ENCODE measurements around the gene ASPN. TPM values are rescaled to one million over a fixed set of nuclear protein-coding genes. Genes with fewer than 3 reads are reported as not detected.

ASPN gene
- not detected in 2 replicates for total RNA-seq (2014; rRNA removed; shearing (Covaris generic))

DNA sequence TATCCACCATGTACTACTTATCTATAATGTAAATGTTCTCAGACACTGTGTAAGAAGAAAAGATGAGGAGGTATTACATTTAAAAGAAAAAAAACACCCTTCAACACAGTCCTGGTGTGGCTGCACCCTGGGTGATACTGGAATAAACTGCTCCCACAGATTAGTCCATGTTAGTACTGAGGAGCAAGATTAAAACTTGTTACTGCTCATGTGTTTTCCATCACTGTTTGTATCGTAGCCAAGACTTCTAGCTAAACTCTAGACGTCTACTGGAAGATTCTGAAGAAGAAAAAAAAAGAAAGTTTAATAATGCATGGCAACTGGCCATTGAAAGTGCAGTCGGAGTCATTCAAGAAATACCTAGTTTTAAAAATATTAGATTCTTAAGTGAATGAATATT is at the start of gene ASPN:
Gene ASPN (minus strand): TSS at position 178 of the 400 bp plus-strand sequence.
- no peak for DNase-seq (ENCODE audit: low read depth in 1 of 2, low spot score in 2 of 2)
- Histone ChIP-seq H3K27me3 (replicated peaks) (no peaks in the 10 kb centered on the region), H3K27ac (peak within 1 kb of the TSS; percentile 43), H3K36me3 (no peaks in the 10 kb centered on the region), H3K4me3 (no peak within 1 kb of the TSS), H3K4me1 (replicated peaks) (peaks cover 31% of the 10 kb centered on the region), H3K9me3 (replicated peaks) (no peaks in the 10 kb centered on the region)

GRCh38 chr9:92530893-92531292 is 48.6 kb upstream of the ASPN start:
- no peak for DNase-seq (ENCODE audit: low read depth in 1 of 2, low spot score in 2 of 2)
- no peak overlapping the region for H3K4me3 ChIP-seq
- no peaks in the 10 kb centered on the region for H3K27me3 ChIP-seq (replicated peaks)
- H3K9me3 ChIP-seq (replicated peaks), result no peaks in the 10 kb centered on the region
- no peak overlapping the region for H3K27ac ChIP-seq
- H3K36me3 ChIP-seq, result no peaks in the 10 kb centered on the region
- H3K4me1 ChIP-seq (replicated peaks), result peaks cover 11% of the 10 kb centered on the region

DNA sequence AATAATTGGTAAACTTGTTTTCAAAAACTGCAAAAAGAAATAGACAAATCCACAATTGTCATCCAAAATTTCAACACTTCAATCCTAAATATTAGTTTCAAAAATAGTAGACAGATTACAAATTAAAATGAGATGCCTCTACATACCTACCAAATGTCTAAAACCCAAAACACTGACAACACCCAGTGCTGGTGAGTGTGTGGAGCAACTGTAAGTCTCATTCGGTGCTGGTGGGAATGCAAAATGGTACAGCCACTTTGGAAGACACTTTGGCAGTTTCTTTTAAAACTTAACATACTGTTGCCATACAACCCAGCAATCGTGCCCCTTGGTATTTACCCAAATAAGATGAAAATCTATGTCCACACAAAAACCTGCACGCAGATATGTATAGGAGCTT is 46.8 kb upstream of the ASPN start:
- Histone ChIP-seq H3K36me3 (no peaks in the 10 kb centered on the region), H3K4me1 (replicated peaks) (peaks cover 6% of the 10 kb centered on the region), H3K9me3 (replicated peaks) (no peaks in the 10 kb centered on the region), H3K4me3 (no peak overlapping the region), H3K27me3 (replicated peaks) (no peaks in the 10 kb centered on the region), H3K27ac (no peak overlapping the region)
- DNase-seq (ENCODE audit: low read depth in 1 of 2, low spot score in 2 of 2), result no peak

DNA sequence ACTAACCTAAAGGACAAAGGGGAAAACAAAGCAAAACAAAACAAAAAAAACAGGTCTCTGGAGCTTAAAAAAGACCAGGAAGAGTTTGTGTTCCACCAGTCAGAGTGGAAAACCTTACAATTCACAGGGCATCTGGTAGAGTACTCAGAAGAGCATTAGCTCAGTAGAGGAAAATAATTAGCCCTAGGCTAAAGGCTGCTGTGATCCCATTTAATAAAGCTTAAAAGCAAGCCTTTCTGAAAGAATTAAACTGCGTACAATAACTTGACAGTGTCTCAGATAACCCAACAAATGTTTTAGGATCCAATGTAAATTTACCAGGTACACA is 46.2 kb upstream of the ASPN start:
- DNase-seq (ENCODE audit: low read depth in 1 of 2, low spot score in 2 of 2), result no peak
- H3K36me3 ChIP-seq, result no peaks in the 10 kb centered on the region
- no peaks in the 10 kb centered on the region for H3K27me3 ChIP-seq (replicated peaks)
- H3K27ac ChIP-seq, result no peak overlapping the region
- peaks cover 4% of the 10 kb centered on the region for H3K4me1 ChIP-seq (replicated peaks)
- H3K4me3 ChIP-seq, result no peak overlapping the region
- H3K9me3 ChIP-seq (replicated peaks), result no peaks in the 10 kb centered on the region

DNA sequence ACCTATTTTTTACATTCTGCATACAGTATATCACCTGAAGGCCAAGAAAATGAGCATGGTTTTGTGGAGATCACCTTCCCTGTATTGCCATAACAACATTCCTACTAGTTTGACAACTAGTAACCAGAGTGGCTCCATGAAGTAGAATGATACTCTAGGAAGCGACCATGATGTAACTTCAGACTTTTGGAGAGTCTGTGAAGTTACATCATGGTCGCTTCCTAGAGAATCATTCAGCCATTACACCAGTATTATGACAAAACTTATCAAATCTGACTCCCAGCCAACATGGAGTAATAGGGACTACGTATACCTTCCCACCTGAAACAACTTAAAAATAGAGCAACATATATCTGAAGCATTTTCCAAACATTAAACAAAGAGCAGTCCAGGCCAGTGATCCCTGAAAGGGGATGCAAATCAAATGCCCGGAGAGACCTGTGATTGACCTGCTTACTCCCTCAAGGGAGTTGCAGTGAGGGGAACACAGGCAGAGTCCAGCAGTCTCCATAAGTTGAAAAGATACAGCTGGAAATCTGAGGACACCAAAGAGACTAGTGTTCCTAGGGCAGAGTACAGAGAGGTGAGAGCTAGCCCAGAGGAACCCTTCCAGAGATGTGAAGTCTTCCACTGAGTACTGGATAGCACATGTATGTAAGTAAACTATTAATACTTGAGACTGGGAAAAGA is 45.7 kb upstream of the ASPN start:
- Histone ChIP-seq H3K4me1 (replicated peaks) (peaks cover 4% of the 10 kb centered on the region), H3K9me3 (replicated peaks) (no peaks in the 10 kb centered on the region), H3K27ac (no peak overlapping the region)

DNA sequence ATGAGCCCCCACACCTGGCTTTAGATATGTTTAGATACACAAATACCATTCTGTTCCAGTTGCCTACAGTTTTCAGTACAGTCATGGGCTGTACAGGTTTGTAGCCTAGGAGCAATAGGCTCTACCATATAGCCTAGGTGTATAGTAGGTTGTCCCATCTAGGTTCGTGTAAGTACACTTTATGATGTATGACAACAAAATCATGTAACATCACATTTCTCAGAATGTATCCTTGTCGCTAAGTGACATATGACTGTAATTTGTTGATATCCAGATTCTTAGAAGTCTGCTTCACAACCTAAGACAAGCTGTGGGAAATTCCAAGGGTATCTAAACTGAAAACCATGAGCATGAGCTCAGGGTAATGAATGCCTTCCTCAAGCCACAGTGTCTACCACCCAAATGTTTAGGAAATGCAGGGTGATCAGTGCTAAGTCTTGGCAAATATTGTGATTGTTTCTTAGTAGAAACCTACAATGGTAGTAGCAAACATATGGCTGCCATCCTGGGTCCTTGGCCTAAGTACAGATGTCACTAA is 45.1 kb upstream of the ASPN start:
- Histone ChIP-seq H3K9me3 (replicated peaks) (no peaks in the 10 kb centered on the region), H3K36me3 (no peaks in the 10 kb centered on the region), H3K4me3 (no peak overlapping the region), H3K27ac (no peak overlapping the region), H3K4me1 (replicated peaks) (peaks cover 4% of the 10 kb centered on the region), H3K27me3 (replicated peaks) (no peaks in the 10 kb centered on the region)
- DNase-seq (ENCODE audit: low read depth in 1 of 2, low spot score in 2 of 2), result no peak

More for the DNA sequence above, 45.7 kb upstream of the ASPN start:
- H3K27me3 ChIP-seq (replicated peaks), result no peaks in the 10 kb centered on the region
- H3K36me3 ChIP-seq, result no peaks in the 10 kb centered on the region
- H3K4me3 ChIP-seq, result no peak overlapping the region
- no peak for DNase-seq (ENCODE audit: low read depth in 1 of 2, low spot score in 2 of 2)

DNA sequence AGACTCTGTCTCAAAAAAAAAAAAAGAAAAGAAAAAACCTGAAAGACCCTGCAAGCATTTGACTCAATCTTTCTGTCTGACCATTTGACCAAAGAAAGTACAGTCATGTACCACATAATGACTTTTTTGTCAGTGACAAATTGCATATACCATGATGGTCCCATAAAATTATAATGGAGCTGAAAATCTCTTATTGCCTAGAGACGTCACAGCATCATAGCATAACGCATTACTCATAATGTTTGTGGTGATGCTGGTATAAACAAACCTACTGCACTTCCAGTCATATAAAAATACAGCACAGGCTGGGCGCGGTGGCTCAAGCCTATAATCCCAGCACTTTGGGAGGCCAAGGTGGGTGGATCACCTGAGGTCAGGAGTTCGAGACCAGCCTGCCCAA is 43.0 kb upstream of the ASPN start:
- peaks cover 4% of the 10 kb centered on the region for H3K4me1 ChIP-seq (replicated peaks)
- no peaks in the 10 kb centered on the region for H3K36me3 ChIP-seq
- H3K27me3 ChIP-seq (replicated peaks), result no peaks in the 10 kb centered on the region
- H3K27ac ChIP-seq, result no peak overlapping the region
- no peaks in the 10 kb centered on the region for H3K9me3 ChIP-seq (replicated peaks)
- peak in 1 of 2 experiments; percentile 34 for DNase-seq (ENCODE audit: low read depth in 1 of 2, low spot score in 2 of 2)
- H3K4me3 ChIP-seq, result no peak overlapping the region

DNA sequence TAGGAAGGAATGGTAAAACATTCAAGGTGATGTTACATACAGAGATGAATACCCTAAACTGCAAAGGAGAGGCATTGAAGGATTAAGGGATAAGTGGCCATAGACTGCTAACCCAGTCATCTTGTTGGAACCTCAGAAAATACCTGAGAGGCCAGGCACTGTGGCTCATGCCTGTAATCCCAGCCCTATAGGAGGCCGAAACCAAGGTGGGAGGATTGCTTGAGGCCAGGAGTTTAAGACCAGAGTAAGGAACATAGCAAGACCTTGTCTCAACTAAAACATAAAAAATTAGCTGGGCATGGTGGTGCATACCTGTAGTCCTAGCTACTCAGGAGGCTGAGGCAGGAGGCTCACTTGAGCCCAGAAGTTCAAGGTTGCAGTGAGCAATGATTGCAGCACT is 42.6 kb upstream of the ASPN start:
- Histone ChIP-seq H3K27me3 (replicated peaks) (no peaks in the 10 kb centered on the region), H3K36me3 (no peaks in the 10 kb centered on the region), H3K4me3 (no peak overlapping the region), H3K27ac (no peak overlapping the region), H3K9me3 (replicated peaks) (no peaks in the 10 kb centered on the region), H3K4me1 (replicated peaks) (peaks cover 4% of the 10 kb centered on the region)
- DNase-seq (ENCODE audit: low read depth in 1 of 2, low spot score in 2 of 2), result no peak

DNA sequence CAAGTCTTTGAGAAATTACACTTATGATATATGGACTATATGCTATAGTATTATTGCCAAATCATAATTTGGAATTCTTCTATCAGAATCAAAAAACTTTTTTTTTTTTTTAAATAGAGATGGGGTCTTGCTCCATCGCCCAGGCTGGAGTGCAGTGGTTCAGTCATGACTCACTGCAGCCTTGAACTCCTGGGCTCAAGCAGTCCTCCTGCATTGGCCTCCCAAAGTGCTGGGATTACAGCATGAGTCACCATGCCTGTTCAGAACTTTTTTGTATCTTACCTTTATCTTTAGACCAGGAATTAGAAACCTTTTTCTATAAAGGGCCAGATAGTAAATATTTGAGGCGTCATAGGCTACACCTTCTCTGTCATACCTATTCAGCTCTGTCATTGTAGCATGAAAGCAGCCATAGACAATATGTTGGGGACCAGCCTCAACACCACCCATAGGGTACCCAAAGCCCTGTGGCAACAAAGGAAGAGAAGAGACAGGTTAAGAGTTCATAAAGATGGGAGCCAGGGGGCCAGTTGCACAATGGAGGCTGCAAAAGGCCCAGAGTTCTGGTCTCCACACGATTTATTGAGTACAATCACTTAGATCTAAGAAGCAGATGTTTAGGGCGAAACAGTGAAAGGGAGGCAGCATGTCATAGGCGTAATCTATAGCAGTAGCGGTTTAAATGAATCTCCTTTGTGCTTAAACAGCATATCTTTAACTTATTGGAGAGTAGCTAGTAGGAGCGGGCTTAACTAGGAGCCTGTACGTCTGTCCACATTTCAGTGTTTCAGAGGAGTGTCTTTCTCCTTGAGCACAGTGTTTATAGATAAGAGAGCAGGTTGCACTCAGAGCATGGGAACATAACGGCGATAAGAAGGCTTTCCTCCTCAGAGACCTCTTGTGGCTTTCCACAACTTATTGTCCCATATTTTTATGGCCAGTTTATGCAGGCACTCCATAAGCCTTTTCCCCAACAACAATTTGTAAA is 41.0 kb upstream of the ASPN start:
- Histone ChIP-seq H3K36me3 (no peaks in the 10 kb centered on the region), H3K9me3 (replicated peaks) (no peaks in the 10 kb centered on the region), H3K27me3 (replicated peaks) (no peaks in the 10 kb centered on the region), H3K27ac (no peak overlapping the region), H3K4me3 (no peak overlapping the region), H3K4me1 (replicated peaks) (peaks cover 4% of the 10 kb centered on the region)
- no peak for DNase-seq (ENCODE audit: low read depth in 1 of 2, low spot score in 2 of 2)

DNA sequence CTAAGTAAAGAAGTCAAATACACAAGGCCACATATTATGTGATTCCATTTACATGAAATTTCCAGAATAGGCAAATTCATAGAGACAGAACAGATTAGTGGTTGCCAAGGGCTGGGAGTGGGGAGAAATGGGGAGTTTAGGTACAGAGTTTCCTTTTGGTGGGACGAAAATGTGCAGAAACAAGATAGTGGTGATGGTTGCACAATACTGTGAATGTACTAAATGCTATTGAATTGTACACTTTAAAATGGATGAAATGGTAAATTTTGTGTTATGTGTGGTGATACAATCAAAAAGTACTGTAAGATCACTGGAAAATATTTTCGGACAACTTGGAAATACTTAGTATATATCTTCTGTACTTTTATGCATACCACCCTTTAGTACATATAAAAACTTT is 38.5 kb upstream of the ASPN start:
- H3K9me3 ChIP-seq (replicated peaks), result no peaks in the 10 kb centered on the region
- H3K27me3 ChIP-seq (replicated peaks), result no peaks in the 10 kb centered on the region
- peaks cover 4% of the 10 kb centered on the region for H3K4me1 ChIP-seq (replicated peaks)
- DNase-seq (ENCODE audit: low read depth in 1 of 2, low spot score in 2 of 2), result no peak
- H3K36me3 ChIP-seq, result no peaks in the 10 kb centered on the region
- H3K27ac ChIP-seq, result no peak overlapping the region
- no peak overlapping the region for H3K4me3 ChIP-seq

GRCh38 chr9:92518199-92518598 is 35.9 kb upstream of the ASPN start:
- no peaks in the 10 kb centered on the region for H3K9me3 ChIP-seq (replicated peaks)
- H3K4me3 ChIP-seq, result no peak overlapping the region
- H3K36me3 ChIP-seq, result no peaks in the 10 kb centered on the region
- no peaks in the 10 kb centered on the region for H3K4me1 ChIP-seq (replicated peaks)
- no peak overlapping the region for H3K27ac ChIP-seq
- DNase-seq (ENCODE audit: low read depth in 1 of 2, low spot score in 2 of 2), result no peak
- H3K27me3 ChIP-seq (replicated peaks), result no peaks in the 10 kb centered on the region

GRCh38 chr9:92517046-92517445 is 34.7 kb upstream of the ASPN start:
- Histone ChIP-seq H3K4me1 (replicated peaks) (no peaks in the 10 kb centered on the region), H3K9me3 (replicated peaks) (no peaks in the 10 kb centered on the region), H3K27ac (no peak overlapping the region), H3K36me3 (no peaks in the 10 kb centered on the region), H3K27me3 (replicated peaks) (no peaks in the 10 kb centered on the region), H3K4me3 (no peak overlapping the region)
- no peak for DNase-seq (ENCODE audit: low read depth in 1 of 2, low spot score in 2 of 2)

DNA sequence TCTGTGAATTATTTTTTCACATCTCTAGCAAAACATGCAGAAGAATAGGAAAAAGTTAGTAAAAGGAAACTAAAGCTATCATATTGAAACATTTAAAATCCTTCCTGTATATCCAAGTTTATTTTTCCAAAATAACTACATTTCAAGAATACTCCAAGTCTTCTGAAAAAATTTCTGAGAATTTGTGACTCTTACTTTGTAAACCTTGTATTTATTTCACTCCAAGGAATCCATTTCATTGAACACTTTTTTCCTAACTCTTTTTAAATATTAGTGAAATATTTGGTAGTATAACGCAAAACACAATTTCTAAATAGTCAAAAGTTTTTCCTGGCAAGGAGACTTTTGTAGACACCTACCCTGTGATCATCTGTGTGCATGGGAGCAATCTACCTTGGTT is 34.2 kb upstream of the ASPN start:
- no peak for DNase-seq (ENCODE audit: low read depth in 1 of 2, low spot score in 2 of 2)
- Histone ChIP-seq H3K4me1 (replicated peaks) (no peaks in the 10 kb centered on the region), H3K4me3 (no peak overlapping the region), H3K9me3 (replicated peaks) (no peaks in the 10 kb centered on the region), H3K27me3 (replicated peaks) (no peaks in the 10 kb centered on the region), H3K36me3 (no peaks in the 10 kb centered on the region), H3K27ac (no peak overlapping the region)

GRCh38 chr9:92514635-92515034 is 32.3 kb upstream of the ASPN start:
- no peak for DNase-seq (ENCODE audit: low read depth in 1 of 2, low spot score in 2 of 2)
- H3K27me3 ChIP-seq (replicated peaks), result no peaks in the 10 kb centered on the region
- H3K4me3 ChIP-seq, result no peak overlapping the region
- H3K4me1 ChIP-seq (replicated peaks), result no peaks in the 10 kb centered on the region
- H3K27ac ChIP-seq, result no peak overlapping the region
- H3K9me3 ChIP-seq (replicated peaks), result no peaks in the 10 kb centered on the region
- H3K36me3 ChIP-seq, result no peaks in the 10 kb centered on the region
